HG03571 (cell line): ENCODE results near the gene CREB3.

ENCODE experiments used
- ATAC-seq: cut with Tn5 transposase; IDR thresholded peaks from one replicate; pipeline ENCODE4 v1.9.1; 2021; ENCODE audit not compliant: unreplicated experiment

CREB3 gene

DNA sequence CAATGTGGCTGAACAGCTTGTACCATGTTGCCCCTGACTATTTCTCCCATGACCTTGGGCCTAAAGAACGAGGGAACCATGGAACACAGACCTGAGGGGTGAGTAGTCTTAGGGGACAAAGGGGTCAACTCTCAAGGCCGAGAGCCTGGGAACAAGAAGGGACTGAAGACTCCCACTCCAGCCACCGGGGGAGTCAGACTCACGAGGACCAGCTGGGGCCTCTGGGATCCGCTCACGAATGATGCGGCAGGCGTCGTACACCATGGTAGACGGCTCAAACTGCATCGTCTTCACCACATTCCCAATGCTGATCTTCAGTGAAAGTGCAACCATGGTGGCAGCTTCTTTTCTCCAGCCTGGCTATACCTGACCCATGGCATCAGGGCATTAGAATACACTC, 7.1 kb upstream of the CREB3 start:
- ATAC-seq: no peak

DNA sequence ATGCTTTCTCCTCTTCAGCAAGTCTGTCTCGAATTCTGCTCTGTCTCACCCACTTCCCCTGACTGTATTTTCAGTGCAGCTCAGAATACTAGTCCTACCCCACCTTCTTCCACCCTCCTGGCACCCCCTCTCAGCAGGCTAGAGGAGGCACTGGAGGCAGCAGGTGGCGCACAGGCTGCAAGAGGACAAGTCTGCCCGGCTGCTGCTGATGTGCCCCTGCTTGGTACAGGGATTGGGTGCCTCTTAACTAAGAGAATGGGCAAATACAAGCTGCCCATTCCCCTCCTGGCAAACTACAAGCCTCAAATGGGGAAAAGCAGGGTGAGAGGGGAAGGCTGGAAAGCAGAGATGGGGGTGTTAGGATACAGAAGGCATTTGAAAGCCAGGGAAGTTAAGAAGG, 5.5 kb upstream of the CREB3 start:
- no peak for ATAC-seq

DNA sequence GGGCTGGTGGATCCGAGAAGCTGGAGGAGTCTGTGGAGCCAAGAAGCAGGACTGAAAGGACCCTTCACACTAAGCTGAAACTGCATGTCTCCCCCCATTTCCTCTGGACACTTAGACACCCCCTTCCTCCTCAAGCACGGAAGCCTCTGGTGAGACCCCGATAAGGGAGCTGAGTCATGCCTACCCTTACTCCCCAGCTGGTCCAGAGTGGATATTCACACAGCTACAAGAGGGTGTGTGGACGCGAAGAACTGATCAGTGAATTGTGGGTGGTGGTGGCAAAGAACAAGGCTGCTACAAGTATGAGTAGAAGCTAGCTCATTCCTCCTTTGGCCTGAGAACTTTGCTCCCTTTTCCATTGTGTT, 4.8 kb upstream of the CREB3 start:
- ATAC-seq: no peak

DNA sequence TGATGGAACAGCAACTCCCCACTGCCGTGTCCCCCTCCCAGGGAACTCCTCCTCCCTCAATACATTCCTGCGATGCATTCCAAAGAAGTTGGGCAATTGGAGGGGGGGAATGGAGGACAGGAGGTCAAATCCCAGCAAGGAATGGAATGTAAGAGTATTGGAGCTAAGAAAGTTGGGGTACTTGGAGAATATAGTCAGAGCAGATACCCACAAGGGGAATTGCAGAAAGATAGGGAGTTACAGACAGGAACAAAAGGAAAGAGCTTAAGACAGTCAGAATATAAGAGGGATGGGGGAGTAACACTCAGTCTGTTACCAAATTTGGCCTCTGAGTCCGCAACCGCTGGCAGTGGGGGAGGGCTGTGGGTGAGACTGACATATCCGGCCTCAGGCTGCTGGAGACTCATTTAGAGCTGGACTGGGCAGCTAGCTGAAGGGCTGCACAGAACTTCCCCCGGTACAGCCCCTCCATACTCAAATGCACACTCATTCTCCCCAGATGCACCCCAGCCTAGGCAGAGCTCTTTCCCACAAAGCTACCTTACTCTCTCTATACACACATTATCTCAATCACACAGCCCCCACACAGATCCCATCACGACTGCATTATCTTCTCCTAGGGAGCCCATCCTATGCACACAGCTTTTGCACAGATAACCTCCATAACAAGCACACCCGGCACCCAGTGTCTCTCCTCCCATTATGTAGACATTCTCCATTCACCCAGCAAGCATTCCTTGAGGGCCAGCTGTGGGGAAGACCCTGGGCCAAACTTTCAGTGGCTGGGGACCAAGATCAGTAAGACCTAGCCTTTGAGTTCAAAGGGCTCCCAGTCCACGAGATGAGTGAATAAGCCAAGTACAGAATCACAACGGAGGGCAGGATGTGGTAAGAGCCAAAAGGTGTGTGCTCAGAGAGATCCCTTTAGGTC, 4.2 kb upstream of the CREB3 start:
- ATAC-seq: no peak

DNA sequence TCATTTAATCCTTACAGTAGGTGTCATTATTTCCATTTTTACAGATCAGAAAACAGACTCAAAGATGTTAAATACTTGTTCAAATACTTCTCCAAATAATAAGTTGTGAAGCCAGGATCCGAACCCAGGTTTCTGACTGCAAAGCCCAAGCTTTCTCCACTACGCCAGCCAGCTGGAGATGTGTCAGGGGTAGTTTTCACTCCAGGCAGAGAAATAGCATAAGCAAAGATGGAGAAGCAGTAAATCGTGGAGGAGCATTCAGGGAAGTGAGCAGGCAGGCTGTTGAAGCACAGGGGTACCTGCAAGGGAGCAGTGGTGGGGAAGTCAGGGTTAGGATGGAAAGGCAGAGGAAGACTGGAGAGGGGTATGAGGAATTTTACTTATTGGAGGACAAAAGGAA, 3.4 kb upstream of the CREB3 start:
- no peak for ATAC-seq

DNA sequence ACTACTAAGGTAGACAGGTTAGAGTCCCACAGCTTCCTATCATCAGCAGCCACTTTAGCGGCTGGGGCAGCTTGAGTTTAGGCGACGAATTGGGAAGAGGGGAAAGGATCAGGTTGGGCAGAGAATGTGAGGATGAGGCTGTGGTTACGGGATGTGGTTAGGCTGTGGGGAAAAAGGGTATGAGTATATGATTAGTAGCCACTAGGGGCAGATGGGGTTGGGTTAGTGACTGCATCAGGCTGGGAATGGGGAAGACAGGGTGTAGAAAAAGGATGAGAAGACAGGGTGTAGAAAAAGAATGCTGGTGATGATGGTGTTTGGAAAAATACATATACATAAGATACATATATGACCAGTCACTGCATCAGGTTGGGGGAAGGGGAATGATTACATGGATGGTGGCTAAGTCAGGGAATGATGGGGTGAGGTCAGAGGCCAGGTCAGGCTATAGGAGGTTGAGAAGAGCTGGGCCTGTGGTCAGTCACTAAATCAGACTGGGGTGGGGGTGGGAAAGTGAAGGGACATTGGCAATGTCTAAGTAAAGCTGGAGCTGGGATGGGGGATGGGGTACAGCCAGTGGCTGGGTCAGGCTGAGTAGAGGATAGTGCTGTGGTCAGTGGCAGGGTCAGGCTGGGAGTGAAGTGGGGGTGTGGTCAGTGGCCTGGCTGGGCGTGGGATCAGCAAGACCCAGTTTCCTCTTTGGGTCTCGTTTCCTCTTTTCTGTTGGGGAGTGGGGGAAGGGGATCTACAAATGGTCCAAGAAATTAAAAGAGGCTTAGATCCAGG, 2.6 kb upstream of the CREB3 start:
- no peak for ATAC-seq

DNA sequence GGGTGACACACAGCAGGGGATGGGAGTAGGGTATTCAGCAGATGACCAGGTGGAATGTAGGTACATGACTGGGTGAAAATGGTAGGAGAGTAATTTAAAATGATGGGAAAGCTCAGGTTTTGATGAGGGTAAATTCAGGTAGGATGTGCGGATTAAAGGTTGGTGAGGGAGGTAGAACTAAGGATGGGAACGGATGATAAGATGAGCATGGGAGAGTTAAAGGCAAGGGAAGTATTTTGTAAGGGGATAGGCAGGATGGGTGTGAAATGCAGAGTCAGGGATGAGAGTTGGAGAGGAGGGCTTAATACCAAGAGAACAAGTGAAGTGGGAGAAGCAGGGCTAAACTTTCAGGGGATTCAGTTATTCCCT, 2.0 kb upstream of the CREB3 start:
- no peak for ATAC-seq

DNA sequence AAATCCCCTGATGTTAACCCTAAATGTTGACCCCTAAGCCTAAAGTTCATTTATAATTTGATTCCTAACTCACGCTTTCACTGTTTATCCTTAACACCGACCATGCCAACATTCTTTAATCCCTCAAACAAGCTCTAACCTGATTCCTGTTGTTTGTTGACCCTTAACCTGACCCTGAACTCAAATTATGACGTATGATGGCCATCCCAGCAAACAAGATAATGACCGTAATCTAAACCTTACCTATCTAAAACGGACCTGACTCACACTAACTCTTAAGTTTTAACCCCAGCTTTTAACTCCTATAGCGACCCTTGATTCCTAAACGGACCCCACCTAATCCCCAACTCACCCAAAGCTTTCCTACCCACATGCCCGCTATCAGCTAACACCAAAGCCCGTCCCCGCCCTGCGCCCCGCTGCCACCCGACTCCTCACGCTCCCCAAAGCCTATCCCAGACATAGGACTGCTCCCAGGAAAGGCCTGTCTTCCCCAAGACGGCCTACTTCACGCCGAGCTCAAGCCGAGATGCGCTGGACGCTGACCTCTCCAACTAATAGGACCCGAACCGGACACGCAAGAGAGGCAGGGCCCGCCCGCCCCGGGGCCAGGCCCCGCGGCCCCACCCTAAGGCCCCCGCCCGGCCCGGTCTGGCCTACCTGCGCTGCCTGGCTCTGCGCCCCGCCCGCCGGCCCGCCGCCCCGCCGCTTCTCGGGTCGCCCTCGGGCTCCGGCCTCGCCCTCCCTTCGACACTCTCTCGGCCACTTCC, 866 bp upstream of the CREB3 start:
- ATAC-seq: no peak

DNA sequence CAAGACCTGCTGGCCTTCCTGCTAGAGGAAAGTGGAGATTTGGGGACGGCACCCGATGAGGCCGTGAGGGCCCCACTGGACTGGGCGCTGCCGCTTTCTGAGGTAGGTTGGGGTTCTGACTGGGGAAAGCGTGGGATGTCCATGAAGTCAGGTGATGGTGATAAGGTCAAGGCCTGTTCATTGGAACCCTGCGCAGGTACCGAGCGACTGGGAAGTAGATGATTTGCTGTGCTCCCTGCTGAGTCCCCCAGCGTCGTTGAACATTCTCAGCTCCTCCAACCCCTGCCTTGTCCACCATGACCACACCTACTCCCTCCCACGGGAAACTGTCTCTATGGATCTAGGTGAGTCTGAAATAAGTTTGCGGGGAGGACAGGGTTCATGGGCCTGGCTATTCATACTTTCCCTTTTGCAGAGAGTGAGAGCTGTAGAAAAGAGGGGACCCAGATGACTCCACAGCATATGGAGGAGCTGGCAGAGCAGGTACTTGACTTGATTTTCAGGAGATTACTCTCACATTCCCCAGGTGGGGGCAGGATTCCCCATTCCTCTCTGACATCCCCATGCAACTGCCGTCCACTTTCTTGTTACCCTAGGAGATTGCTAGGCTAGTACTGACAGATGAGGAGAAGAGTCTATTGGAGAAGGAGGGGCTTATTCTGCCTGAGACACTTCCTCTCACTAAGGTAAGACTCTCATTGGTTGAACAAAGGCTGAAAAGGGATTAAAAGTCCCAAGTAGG, 505 bp downstream of the CREB3 start:
- no peak for ATAC-seq

DNA sequence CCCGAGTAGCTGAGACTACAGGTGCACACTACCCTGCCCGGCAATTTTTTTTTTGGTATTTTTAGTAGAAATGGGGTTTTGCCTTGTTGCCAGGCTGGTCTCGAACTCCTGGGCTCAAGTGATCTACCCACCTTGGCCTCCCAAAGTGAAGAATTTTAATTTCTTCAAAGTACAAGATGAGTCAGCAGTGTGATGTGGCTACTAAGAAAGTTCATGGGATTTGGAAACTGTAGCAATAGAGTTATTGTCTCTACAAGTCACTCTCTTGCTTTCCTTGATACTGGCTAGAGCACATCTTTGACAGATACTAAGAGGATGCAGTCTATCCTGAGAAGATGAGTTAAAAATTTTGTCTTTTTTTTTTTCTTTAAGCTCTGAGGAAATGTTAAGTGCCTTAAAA, 1.6 kb downstream of the CREB3 start:
- ATAC-seq: no peak

DNA sequence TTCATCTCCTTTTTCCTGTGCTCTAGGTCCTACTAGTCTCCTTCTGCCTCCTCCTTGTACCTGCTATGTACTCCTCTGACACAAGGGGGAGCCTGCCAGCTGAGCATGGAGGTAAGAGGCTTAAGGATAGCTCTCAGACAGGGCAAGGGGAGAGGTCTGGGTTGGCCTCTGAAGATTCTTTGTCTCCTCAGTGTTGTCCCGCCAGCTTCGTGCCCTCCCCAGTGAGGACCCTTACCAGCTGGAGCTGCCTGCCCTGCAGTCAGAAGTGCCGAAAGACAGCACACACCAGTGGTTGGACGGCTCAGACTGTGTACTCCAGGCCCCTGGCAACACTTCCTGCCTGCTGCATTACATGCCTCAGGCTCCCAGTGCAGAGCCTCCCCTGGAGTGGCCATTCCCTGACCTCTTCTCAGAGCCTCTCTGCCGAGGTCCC, 3.8 kb downstream of the CREB3 start:
- no peak for ATAC-seq

DNA sequence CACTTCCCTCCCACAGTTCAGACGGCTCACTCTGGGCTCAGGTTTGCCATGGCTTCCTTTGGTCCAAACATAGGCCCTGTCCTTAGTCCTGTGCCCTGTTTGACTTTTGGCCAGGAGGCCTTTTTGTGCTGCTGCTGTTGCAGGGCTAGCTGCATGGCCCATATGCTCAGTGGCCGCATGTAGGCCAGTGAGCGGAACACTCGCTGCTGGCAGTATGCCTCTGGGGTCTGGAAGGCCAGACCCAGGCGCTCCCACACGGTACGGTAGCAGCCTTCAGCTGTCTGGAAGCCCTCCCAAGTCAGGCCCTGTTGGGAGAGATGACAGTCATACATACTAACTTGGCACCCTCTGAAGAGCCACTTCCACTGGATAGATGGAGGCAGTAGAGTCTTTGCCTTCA, 4.7 kb downstream of the CREB3 start:
- no peak for ATAC-seq

DNA sequence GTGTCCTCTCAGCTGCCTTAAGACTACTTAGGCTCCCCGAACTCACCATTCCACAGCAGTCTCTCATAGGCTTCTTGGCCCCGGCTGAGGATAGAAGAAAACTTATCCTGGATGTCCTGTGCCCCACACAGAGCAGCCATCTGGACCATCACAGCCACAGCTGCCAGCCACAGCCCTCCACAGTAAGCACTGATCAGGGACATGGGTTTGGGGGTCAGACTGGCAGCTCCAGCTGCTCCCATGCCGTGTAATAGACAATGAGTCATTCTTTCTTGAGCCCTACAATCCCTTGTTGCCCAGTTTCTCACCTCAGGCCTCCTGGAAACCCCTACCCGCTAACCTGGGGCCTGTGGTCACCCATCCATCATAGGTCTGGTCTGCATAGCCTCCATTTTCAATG, 5.7 kb downstream of the CREB3 start:
- no peak for ATAC-seq

DNA sequence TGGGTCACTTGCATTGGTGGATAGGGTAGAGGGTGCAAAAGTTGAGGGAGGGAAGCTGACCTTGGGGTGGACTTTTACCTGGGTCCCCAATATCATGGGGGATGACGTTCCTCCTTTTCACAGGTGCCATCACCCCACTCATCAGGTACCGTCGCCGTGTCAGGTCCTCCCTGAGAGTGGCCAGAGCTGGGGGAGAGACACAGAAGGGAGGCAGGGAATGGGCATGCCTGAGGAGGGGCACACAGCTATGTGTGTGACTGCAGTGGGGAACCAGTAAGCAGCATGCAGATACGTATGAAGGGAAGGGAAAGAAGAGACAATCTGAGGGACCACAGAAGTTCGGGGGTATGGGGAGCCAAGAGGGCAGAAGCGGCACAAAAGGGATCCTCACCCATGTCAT, 6.5 kb downstream of the CREB3 start:
- no peak for ATAC-seq

DNA sequence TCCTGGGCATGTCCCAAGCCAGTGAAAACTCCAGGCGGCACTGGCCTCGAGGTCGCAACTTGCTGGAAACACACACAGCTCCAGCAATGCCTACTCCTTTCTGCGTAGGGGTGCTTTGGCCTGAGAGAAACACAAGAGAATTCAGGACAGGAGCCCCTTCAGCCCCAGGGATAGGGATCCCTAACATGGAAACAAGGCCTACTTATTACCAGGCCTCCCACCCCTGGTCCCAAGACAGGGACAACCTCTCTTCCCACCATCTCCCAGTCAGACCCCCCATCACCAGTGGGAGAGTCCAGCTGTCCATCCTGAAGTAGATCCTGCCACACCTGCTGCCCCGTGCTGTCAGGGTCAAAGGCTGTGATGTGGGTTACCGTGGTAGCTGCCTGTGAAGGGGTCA, 7.8 kb downstream of the CREB3 start:
- ATAC-seq: no peak

DNA sequence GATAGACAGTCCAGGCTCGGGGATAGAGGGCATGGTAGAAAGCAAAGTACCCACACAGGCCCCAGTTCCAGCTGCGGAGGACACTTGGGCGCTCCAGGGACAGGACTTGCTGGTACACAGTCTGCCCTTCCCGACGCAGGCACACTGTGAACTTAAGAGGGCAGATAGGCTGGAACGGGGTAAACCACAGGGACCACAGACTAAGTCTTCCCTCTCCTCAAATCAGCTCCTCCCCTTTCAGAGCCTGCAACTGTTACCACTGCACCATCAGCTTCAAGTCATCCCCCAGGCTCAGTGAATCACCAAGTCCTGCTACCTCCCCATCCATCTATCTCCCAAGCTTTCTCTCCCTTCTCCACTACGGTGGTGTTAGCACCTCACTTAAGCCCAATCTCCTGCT, 9.3 kb downstream of the CREB3 start:
- ATAC-seq: no peak

DNA sequence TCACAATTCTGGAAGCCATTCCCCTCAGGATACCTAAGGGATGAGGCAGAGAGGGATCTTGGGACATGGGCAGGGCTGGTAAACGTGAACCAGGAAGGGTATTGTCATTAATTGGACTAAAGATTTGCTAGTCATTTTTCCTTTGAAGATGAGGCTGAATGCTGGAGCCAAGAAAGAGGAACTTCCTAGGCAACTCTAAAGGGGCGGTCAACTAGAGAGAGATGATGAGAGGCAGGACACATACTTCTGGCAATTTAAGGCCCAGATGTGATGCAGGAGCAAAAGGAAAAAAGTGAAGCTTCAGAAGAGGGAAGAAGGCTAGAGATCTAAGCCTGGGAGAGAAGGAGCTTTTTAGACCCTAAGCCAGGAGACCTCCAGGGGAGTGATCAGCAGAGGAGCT, 11.0 kb downstream of the CREB3 start:
- no peak for ATAC-seq

DNA sequence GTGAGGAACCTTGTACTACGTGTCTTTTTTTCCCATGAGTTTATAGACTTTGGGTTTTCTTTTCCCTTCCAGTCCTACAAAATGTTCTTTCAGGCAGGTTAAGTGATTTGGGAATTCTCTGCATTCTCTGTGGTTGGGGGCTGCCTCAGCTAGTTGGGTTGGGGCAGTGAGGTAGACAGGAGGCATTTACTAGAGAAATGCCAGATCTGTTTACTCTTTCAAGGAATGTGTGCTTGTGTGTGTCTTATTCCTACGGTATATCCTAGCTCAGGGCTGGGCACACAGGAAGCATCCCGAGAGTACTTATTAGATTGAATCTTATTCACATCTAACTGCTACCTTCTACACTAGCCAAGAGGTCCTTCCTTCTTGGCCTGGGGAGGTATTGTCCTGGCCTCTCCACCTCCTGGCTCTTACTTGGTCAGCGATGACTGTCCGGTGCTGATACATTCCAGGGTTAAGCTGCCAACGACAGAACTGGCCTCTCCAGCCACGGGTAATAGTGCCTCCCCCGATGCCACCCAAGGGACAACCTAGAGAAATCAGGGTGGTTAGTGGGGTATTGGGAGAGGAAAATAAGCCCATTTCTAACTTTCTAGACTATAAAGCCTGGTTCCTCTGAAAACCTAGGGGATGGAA, 11.5 kb downstream of the CREB3 start:
- no peak for ATAC-seq

DNA sequence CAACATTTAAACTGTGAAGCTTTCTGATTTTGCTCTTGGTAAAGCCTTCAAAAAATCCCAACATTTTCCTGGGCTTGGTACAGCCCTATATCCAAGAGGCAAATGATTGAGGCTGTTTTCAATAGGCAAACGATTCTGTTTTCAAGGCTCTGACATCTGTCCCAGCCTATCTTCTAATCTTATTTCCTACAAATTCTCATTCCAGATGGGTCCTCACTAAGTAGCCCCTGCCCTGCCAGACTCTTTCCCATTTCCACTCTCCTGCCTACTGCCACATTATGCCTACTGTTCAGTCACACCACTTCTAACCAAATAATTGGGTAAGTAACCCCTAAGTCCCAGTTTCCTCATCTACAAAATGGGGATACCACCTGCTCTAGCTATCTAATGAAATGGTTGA, 13.1 kb downstream of the CREB3 start:
- ATAC-seq: no peak

DNA sequence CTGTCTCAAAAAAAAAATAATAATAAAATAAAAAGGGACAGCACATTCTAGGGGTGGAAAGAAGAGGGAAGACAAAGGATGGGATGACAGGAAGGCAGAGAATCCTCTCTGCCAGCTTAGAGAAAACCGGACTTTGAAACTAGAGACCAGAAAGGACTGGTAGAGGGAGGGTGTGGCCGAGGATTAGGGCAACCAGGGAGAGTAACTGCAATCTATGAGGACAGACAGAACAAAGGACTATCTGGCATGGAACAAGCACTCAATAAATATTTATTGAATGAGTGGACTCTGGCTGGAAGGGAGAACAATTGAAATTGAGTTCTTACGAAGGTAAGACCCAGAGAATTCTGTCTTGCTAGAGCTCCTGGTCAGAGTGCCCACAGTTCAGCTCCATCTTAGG, 14.1 kb downstream of the CREB3 start:
- no peak for ATAC-seq
